K562 (cell line): Measurements from ENCODE around the gene RHOF. TPM values are rescaled to one million over a fixed set of nuclear protein-coding genes. Genes with fewer than 3 reads are reported as not detected.
A peak's percentile ranks its signal among the peaks of the same experiment; 100 is the strongest.

Source experiments
- CBX5 ChIP-seq: IDR thresholded peaks from 2 replicates; pipeline ENCODE4 v1.6.1; 2014; ENCODE audit warnings: low read depth, borderline replicate concordance
- E2F3 ChIP-seq: fragments of 250-450 bp; sonication (Bioruptor Pico); IDR thresholded peaks from 2 replicates; pipeline ENCODE4 v1.4.0; 2020; ENCODE audit warnings: mild to moderate bottlenecking
- GABPB1 ChIP-seq: sonication (generic); formaldehyde crosslinking; IDR thresholded peaks from 2 replicates; pipeline ENCODE4 v1.8.0; 2022; ENCODE audit warnings: mild to moderate bottlenecking, missing genetic modification reagents
- KLF16 ChIP-seq: IDR thresholded peaks from 2 replicates; pipeline ENCODE4 v1.6.1; 2016; ENCODE audit warnings: antibody characterized with exemption
- NEUROD1 ChIP-seq: fragments of 150-350 bp; IDR thresholded peaks from 2 replicates; pipeline ENCODE4 v1.6.1; 2014; ENCODE audit warnings: borderline replicate concordance, low read length, low read depth; ENCODE audit not compliant: partially characterized antibody
- NFRKB ChIP-seq: fragments of 450-650 bp; IDR thresholded peaks from 2 replicates; pipeline ENCODE4 v1.6.1; 2016; ENCODE audit warnings: low read depth
- NR3C1 ChIP-seq: sonication (generic); formaldehyde crosslinking; IDR thresholded peaks from 2 replicates; pipeline ENCODE4 v1.8.1; 2022; ENCODE audit warnings: missing genetic modification reagents
- POLR2G ChIP-seq: fragments of 200-400 bp; formaldehyde crosslinking; IDR thresholded peaks from 2 replicates; pipeline ENCODE4 v1.6.1; 2017; ENCODE audit warnings: low read depth, mild to moderate bottlenecking, antibody characterized with exemption, low read length, moderate library complexity
- RBM17 ChIP-seq: fragments of 200-400 bp; formaldehyde crosslinking; IDR thresholded peaks from 2 replicates; pipeline ENCODE4 v1.6.1; 2017; ENCODE audit warnings: low read depth, mild to moderate bottlenecking, low read length, borderline replicate concordance
- SMAD1 ChIP-seq: fragments of 150-350 bp; IDR thresholded peaks from 2 replicates; pipeline ENCODE4 v1.6.1; 2014; ENCODE audit warnings: low read length, low read depth; ENCODE audit not compliant: partially characterized antibody
- TAF9B ChIP-seq: fragments of 450-650 bp; IDR thresholded peaks from 2 replicates; pipeline ENCODE4 v1.6.1; 2018; ENCODE audit warnings: mild to moderate bottlenecking; ENCODE audit not compliant: partially characterized antibody
- ZBTB7A ChIP-seq: IDR thresholded peaks from 2 replicates; pipeline ENCODE4 v1.6.1; 2011; ENCODE audit warnings: low read depth, mild to moderate bottlenecking, low read length, moderate library complexity, borderline replicate concordance; ENCODE audit not compliant: control insufficient read depth
- polyA plus RNA-seq, 8 experiments: library from polyadenylated mRNA; depleted of rRNA in 4 of 8; stranded (reverse) in 5 of 8; unstranded in 3 of 8; fragments of >200 nt; fragmentation: Nextera tagmentation in 2 of 8; fragmentation: Illumina TruSeq in 1 of 8; extraction: Ambion mirVana in 2 of 8; extraction: Trizol in 1 of 8; gene quantifications; 2 replicates each; pipeline versions ENCODE4 v1.2.1 to v1.2.3, GENCODE V29; 2011 to 2014; ENCODE audit warnings: inconsistent platforms in 1 of 8, missing spikeins in 1 of 8
- total RNA-seq, 7 experiments: library from RNA; depleted of rRNA in 6 of 7; stranded (reverse); fragments of >200 nt in 6 of 7; fragmentation: Illumina TruSeq in 2 of 7; extraction: Trizol in 2 of 7; gene quantifications; 2 replicates each; pipeline versions ENCODE4 v1.2.1 to v1.2.3, GENCODE V29; 2011 to 2021; ENCODE audit warnings: low replicate concordance in 1 of 7
- TF ChIP-seq, protein P1 (sequence below): sonication (generic); formaldehyde crosslinking; IDR thresholded peaks from 2 replicates; pipeline ENCODE4 v1.8.1; 2023; ENCODE audit warnings: mild to moderate bottlenecking, missing genetic modification reagents
- TF ChIP-seq, protein P2 (sequence below): fragments of 450-650 bp; IDR thresholded peaks from 2 replicates; pipeline ENCODE4 v1.6.1; 2014; ENCODE audit warnings: low read depth, mild to moderate bottlenecking, moderate library complexity, borderline replicate concordance
- TF ChIP-seq, protein P3 (sequence below): fragments of 250-450 bp; sonication (Bioruptor Pico); IDR thresholded peaks from 2 replicates; pipeline ENCODE4 v1.8.0; 2021; ENCODE audit warnings: moderate library complexity, mild to moderate bottlenecking, inconsistent platforms
- TF ChIP-seq, protein P4 (sequence below): fragments of 450-650 bp; IDR thresholded peaks from 2 replicates; pipeline ENCODE4 v1.6.1; 2016; ENCODE audit warnings: low read depth

RHOF gene
- total and polyA plus RNA-seq, 9 of the 15 experiments (the other 6 are each of a cell fraction or from before 2014, with no cell fraction given): 0.13 to 10.1 (median 4.0) TPM

DNA sequence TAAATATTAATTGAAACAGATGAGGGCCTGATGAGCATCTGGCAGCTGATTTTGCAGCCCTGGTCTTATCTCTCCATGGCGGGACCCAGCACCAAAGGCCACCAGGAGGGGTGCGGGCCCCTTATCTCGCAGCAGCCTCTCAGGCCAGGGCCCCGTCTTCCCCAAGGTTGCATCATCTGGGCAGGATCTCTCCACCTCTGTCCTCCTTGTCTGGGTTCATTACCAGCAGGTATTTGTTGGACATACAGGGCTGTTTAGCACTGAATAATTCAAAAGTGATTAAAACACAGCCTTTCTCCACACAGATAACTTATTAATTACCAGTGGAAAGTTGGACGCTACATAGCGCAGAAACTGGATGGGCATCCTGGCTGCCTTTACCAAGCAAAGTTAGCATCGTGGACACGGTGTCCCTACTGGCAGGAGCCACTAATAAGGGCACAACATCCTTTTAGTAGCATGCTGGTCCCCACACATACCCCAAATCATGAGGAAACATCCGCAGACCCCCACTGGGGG lies 55.1 kb downstream of the RHOF start (continued):
- TF ChIP-seq KLF16: peak; percentile 93
- no peak for TF ChIP-seq GABPB1
- TF ChIP-seq, protein P1, sequence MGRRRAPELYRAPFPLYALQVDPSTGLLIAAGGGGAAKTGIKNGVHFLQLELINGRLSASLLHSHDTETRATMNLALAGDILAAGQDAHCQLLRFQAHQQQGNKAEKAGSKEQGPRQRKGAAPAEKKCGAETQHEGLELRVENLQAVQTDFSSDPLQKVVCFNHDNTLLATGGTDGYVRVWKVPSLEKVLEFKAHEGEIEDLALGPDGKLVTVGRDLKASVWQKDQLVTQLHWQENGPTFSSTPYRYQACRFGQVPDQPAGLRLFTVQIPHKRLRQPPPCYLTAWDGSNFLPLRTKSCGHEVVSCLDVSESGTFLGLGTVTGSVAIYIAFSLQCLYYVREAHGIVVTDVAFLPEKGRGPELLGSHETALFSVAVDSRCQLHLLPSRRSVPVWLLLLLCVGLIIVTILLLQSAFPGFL (CRISPR knock-in tag): no peak
- no peak for TF ChIP-seq CBX5
- peak; percentile 83; the same call in 1 of the 2 replicates for TF ChIP-seq ZBTB7A
- peak; percentile 72 for TF ChIP-seq NFRKB
- TF ChIP-seq NEUROD1: peak; percentile 78
- TF ChIP-seq E2F3 (CRISPR knock-in tag): no peak
- no peak for TF ChIP-seq SMAD1
- no peak for TF ChIP-seq RBM17
- TF ChIP-seq NR3C1: no peak
- no peak for TF ChIP-seq TAF9B
- TF ChIP-seq, protein P2, sequence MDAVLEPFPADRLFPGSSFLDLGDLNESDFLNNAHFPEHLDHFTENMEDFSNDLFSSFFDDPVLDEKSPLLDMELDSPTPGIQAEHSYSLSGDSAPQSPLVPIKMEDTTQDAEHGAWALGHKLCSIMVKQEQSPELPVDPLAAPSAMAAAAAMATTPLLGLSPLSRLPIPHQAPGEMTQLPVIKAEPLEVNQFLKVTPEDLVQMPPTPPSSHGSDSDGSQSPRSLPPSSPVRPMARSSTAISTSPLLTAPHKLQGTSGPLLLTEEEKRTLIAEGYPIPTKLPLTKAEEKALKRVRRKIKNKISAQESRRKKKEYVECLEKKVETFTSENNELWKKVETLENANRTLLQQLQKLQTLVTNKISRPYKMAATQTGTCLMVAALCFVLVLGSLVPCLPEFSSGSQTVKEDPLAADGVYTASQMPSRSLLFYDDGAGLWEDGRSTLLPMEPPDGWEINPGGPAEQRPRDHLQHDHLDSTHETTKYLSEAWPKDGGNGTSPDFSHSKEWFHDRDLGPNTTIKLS: no peak
- TF ChIP-seq POLR2G: no peak
- TF ChIP-seq, protein P3, sequence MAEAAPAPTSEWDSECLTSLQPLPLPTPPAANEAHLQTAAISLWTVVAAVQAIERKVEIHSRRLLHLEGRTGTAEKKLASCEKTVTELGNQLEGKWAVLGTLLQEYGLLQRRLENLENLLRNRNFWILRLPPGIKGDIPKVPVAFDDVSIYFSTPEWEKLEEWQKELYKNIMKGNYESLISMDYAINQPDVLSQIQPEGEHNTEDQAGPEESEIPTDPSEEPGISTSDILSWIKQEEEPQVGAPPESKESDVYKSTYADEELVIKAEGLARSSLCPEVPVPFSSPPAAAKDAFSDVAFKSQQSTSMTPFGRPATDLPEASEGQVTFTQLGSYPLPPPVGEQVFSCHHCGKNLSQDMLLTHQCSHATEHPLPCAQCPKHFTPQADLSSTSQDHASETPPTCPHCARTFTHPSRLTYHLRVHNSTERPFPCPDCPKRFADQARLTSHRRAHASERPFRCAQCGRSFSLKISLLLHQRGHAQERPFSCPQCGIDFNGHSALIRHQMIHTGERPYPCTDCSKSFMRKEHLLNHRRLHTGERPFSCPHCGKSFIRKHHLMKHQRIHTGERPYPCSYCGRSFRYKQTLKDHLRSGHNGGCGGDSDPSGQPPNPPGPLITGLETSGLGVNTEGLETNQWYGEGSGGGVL: no peak
- TF ChIP-seq, protein P4, sequence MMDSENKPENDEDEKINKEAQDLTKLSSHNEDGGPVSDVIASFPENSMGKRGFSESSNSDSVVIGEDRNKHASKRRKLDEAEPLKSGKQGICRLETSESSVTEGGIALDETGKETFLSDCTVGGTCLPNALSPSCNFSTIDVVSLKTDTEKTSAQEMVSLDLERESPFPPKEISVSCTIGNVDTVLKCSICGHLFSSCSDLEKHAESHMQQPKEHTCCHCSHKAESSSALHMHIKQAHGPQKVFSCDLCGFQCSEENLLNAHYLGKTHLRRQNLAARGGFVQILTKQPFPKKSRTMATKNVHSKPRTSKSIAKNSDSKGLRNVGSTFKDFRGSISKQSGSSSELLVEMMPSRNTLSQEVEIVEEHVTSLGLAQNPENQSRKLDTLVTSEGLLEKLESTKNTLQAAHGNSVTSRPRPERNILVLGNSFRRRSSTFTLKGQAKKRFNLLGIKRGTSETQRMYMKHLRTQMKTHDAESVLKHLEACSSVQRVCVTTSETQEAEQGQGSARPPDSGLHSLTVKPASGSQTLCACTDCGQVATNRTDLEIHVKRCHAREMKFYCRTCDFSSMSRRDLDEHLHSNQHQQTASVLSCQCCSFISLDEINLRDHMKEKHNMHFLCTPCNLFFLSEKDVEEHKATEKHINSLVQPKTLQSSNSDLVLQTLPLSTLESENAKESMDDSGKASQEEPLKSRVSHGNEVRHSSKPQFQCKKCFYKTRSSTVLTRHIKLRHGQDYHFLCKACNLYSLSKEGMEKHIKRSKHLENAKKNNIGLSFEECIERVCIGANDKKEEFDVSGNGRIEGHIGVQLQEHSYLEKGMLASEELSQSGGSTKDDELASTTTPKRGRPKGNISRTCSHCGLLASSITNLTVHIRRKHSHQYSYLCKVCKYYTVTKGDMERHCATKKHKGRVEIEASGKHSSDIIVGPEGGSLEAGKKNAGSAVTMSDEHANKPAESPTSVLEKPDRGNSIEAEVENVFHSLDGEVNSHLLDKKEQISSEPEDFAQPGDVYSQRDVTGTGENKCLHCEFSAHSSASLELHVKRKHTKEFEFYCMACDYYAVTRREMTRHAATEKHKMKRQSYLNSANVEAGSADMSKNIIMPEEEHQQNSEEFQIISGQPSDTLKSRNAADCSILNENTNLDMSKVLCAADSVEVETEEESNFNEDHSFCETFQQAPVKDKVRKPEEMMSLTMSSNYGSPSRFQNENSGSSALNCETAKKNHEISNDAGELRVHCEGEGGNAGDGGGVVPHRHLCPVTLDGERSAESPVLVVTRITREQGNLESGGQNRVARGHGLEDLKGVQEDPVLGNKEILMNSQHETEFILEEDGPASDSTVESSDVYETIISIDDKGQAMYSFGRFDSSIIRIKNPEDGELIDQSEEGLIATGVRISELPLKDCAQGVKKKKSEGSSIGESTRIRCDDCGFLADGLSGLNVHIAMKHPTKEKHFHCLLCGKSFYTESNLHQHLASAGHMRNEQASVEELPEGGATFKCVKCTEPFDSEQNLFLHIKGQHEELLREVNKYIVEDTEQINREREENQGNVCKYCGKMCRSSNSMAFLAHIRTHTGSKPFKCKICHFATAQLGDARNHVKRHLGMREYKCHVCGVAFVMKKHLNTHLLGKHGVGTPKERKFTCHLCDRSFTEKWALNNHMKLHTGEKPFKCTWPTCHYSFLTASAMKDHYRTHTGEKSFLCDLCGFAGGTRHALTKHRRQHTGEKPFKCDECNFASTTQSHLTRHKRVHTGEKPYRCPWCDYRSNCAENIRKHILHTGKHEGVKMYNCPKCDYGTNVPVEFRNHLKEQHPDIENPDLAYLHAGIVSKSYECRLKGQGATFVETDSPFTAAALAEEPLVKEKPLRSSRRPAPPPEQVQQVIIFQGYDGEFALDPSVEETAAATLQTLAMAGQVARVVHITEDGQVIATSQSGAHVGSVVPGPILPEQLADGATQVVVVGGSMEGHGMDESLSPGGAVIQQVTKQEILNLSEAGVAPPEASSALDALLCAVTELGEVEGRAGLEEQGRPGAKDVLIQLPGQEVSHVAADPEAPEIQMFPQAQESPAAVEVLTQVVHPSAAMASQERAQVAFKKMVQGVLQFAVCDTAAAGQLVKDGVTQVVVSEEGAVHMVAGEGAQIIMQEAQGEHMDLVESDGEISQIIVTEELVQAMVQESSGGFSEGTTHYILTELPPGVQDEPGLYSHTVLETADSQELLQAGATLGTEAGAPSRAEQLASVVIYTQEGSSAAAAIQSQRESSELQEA: no peak
